Lower leg skin (tissue), 4 donors: ENCODE results near the gene ARGLU1. TPM values are rescaled to one million over a fixed set of nuclear protein-coding genes. Genes with fewer than 3 reads are reported as not detected.
A peak's percentile ranks its signal among the peaks of the same experiment; 100 is the strongest.

Experiments used
- DNase-seq, 2 donors: peaks; one replicate each; pipeline ENCODE4 v3.0.0-alpha.2; 2019; ENCODE audit warnings: low spot score in 2 of 2
- H3K4me3 ChIP-seq: fragments of 200-600 bp; sonication (generic); 2 replicates; pipeline ENCODE4 v1.5.1; 2017; ENCODE audit warnings: mild to moderate bottlenecking, low read depth; ENCODE audit not compliant: poor library complexity, severe bottlenecking
- CTCF ChIP-seq, 3 donors: fragments of 450-650 bp; IDR thresholded peaks; one replicate each; pipeline ENCODE4 v1.5.1; 2016; ENCODE audit warnings: antibody characterized with exemption in 3 of 3, mild to moderate bottlenecking in 3 of 3, moderate library complexity in 2 of 3
- POLR2A ChIP-seq, 2 donors: fragments of 450-650 bp; IDR thresholded peaks; one replicate each; pipeline ENCODE4 v1.6.1; 2016 to 2017; ENCODE audit warnings: antibody characterized with exemption in 2 of 2, mild to moderate bottlenecking in 1 of 2, moderate library complexity in 1 of 2
- WGBS, 2 donors: methylation state at CpG; one replicate each; pipeline ENCODE4 v1.1.5; 2018; 5-methylcytosine and 5-hydroxymethylcytosine counted together
- intact Hi-C: fragments of 100-400 bp; cut with DNase I; formaldehyde crosslinking; loops from one replicate; pipeline ENCODE4 v1.15.0; 2023; ENCODE audit warnings: low total_unique reads
- total RNA-seq, 4 donors: library from RNA; depleted of rRNA; stranded (reverse); fragments of >200 nt; gene quantifications; one replicate each; pipeline ENCODE4 v1.1.0, GENCODE V29; 2016

The ARGLU1 gene
- total RNA-seq, 4 donors from 2014 or later = 44.7 to 73.0 (median 48.4) TPM

DNA sequence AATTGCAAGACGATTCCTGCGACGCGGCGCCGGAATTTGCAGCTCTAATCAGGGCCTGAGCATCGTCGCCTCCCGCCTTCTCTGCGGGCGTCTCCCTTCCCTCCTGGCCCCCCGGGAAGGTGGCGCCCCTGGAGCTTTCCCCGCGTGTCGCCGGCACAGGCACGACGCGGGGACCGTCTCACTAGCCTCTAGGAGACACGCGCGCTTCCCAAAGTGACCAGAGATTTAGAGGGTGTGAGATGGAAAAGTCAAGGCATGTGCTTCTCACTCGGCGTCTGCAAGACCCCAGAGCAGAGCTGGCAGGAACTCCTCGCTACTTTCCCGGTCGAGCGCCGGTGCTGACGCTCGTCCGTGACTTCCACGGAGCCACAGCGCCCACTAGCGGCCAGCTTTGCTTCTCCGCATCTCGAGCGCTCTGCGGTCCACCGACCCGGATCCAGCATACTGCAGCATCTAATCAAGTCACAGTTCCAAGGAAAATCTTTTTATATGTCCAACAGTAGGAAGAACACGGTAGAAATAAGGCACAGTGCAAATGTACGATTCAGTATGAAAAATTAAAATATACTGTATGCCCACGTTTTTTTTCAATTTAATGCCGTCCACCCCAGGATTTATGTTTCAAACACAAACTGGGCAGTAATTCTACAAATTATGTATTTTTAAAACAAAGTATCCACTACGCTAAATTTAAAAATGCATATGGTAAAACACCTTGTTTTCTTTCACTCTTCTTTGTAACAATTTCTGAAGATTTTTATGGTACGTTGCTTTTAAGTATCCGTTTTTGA lies 31.5 kb downstream of the ARGLU1 start:
- TF ChIP-seq CTCF (IDR thresholded peaks at IDR 0.05) (peak in 1 of 3 donors; percentile 75), POLR2A (IDR thresholded peaks at IDR 0.05) (no peak)
- intact Hi-C loops = loop anchor here (10.0 kb wide), 2 partner anchors 1762 to 1972 kb away; no protein-coding TSS in a partner anchor
- 6% methylated on average over 42 to 50 of the region's 50 CpGs for WGBS, 2 donors
- DNase-seq = peak; percentile 76 to 97
- peak overlapping the region; percentile 47 for H3K4me3 ChIP-seq

DNA sequence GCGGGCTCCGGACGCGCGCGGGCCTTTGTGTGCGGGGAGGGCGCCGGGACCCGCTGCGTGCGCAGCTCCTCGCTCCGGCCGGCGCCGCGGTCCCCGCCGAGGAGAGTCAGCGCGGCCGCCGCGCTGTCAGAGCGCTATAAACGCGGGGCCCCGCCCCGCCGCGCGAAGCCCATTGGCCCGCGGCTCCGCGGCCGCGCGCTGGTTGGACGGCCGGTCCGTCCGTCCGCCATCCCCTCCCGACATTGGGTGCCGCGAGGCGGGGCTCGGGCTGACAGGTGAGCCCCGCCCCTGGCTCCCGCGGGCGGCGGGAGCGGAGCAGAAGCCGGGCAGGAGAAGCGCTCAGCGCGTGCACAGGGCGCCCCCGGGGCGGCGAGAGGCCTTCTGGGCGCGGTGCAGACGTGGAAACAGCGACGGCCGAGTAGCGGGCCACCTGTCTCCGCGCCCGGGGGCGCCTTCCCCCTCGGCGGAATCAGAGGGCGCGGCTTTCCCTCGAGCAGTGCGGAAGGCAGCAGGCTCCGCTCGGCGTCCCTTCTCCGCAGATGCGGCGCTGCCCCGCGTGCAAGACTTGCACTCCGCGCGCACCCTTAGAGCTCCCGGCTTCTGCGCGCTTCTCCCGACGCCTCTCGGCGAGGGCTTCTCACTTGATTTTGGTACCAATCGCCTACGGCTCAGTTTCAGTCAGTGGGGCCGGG lies 32.2 kb downstream of the ARGLU1 start, which contains the start of gene EFNB2:
EFNB2 (minus strand) TSS at position 111 of the 692 bp plus-strand sequence. CDS start 698 bp downstream, outside the sequence.
- 1% methylated on average over 48 to 56 of the region's 102 CpGs for WGBS, 2 donors
- intact Hi-C loops = loop anchor here (10.0 kb wide), 2 partner anchors 1761 to 1971 kb away; no protein-coding TSS in a partner anchor
- TF ChIP-seq POLR2A (IDR thresholded peaks at IDR 0.05) = no peak
- TF ChIP-seq CTCF (IDR thresholded peaks at IDR 0.05) = no peak
- H3K4me3 ChIP-seq = peak within 1 kb of the TSS; percentile 58
- DNase-seq = peak; percentile 71 to 96

DNA sequence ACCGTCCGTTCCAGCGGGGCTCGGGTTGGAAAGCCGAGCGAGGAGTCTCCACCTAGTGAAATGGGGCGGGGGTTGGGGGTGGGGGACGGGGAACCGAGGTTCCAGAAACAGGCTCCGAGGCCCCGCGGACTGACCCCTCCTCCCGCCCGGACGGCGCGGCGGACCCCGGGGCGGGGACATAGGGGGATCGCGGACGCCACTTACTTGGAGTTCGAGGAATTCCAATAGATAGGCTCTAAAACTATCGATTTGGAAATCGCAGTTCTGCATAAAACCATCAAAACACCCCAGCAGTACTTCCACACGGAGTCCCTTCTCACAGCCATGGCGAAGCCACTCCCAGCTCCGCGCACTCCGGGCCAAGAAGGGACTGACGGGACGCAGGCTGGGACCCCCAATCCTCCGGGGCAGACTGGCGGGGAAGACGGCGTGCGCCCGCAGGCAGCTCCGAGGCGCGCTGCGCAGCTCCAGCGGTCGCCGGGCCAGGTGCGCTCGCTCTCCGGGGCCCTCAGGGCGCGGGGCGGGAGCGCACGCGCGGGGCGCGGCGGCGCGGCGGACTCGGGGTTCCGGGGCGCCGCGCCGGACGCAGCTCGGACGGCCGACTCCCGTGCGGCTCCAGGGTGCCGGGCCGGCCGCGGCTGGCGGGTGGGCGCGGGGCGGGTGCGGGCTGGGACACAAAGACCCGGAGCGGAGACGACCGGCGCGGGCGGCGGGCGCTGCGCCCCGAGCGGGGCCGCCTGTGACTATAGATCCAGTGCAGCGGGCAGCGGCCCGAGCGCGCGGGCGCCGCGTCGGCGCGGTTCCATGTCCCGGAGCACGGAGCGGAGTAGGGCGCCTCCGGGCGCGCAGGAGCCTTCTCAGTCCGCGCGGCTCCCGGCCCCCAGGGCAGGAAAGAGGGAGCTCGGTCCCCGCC lies 33.0 kb downstream of the ARGLU1 start:
- DNase-seq = peak in 1 of 2 donors; percentile 88
- TF ChIP-seq POLR2A (IDR thresholded peaks at IDR 0.05) = no peak
- no peak for TF ChIP-seq CTCF (IDR thresholded peaks at IDR 0.05)
- peak overlapping the region; percentile 58 for H3K4me3 ChIP-seq
- intact Hi-C loops = loop anchor here (10.0 kb wide), 2 partner anchors 1760 to 1970 kb away; no protein-coding TSS in a partner anchor
- WGBS, 2 donors = 1% methylated on average over 32 to 51 of the region's 121 CpGs

- peak in 1 of 2 donors; percentile 89 for DNase-seq
- intact Hi-C loops = loop anchor here (10.0 kb wide), 2 partner anchors 1759 to 1969 kb away; no protein-coding TSS in a partner anchor
- peak overlapping the region; percentile 58 for H3K4me3 ChIP-seq
- WGBS, 2 donors = 1 to 3% methylated on average over 23 to 41 of the region's 66 CpGs
- TF ChIP-seq POLR2A (IDR thresholded peaks at IDR 0.05) = no peak
- no peak for TF ChIP-seq CTCF (IDR thresholded peaks at IDR 0.05)
Measured at GRCh38 chr13:106533943-106534638, 33.8 kb downstream of the ARGLU1 start.
